ENCODE results near the gene SH2D3A.

Gene SH2D3A

DNA sequence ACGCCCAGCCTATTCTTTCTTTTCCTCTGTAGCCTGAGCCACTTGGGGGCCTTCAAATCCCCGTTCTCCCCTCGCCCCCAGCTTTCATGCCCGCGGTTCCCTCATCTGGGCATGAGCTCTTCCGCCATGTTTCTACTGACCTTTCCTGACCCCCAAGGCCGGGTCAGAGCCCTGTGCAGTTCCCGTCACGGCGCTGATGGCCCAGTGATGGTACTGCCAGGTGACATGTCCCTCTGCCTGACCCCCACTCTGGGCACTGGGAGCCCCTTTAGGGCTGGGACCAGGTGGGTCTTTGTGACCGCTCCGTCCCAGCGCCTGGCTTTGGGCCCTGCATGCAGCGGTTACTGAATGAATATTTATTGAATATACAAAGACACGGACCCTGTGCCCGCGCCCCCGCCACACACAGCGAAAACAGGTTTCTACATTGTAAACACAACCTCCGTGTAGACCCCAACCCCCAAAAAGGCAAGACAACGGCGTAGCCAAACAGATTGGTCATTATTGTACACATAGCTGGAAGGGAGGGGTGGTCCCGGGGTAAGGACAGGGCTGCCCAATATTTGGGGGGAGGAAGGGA is 37.6 kb downstream of the SH2D3A start:
- DNase-seq, result no peak
- peaks cover 6% of the 10 kb centered on the region for H3K27me3 Mint-ChIP-seq (ENCODE audit: low read depth, poor library complexity)
- TF ChIP-seq, protein P1, sequence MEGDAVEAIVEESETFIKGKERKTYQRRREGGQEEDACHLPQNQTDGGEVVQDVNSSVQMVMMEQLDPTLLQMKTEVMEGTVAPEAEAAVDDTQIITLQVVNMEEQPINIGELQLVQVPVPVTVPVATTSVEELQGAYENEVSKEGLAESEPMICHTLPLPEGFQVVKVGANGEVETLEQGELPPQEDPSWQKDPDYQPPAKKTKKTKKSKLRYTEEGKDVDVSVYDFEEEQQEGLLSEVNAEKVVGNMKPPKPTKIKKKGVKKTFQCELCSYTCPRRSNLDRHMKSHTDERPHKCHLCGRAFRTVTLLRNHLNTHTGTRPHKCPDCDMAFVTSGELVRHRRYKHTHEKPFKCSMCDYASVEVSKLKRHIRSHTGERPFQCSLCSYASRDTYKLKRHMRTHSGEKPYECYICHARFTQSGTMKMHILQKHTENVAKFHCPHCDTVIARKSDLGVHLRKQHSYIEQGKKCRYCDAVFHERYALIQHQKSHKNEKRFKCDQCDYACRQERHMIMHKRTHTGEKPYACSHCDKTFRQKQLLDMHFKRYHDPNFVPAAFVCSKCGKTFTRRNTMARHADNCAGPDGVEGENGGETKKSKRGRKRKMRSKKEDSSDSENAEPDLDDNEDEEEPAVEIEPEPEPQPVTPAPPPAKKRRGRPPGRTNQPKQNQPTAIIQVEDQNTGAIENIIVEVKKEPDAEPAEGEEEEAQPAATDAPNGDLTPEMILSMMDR (IDR thresholded peaks at IDR 0.05), result no peak
- H3K36me3 Mint-ChIP-seq (ENCODE audit: low read depth), result peaks cover 11% of the 10 kb centered on the region
- peaks cover 37% of the 10 kb centered on the region for H3K4me1 Mint-ChIP-seq
- H3K4me3 Mint-ChIP-seq, result peak overlapping the region; percentile 36
- no peak overlapping the region for H3K27ac Mint-ChIP-seq
- peaks cover 5% of the 10 kb centered on the region for H3K9me3 Mint-ChIP-seq

DNA sequence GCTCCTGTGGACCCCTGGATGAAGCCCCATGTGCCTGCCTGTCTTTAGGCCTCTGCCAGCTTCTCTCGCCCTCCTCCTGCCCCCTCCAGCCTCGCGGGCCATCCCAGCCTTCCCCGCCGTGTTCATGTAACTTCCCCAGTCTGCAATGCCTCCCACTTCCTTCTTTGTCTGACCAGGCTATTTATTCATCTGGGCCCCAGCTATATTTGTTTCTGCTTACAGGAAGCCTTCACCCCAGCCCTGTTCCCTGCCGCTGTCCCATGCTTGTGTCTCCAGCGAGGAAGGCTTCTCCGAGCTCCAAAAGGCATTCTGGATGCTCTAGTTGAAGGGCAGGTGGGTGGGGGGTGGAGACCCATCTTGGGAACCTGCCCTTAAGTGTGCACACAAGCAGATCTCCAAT is 38.9 kb downstream of the SH2D3A start:
- Mint-ChIP-seq H3K36me3 (ENCODE audit: low read depth) (peaks cover 7% of the 10 kb centered on the region), H3K9me3 (peaks cover 5% of the 10 kb centered on the region), H3K27ac (peak overlapping the region; percentile 74), H3K4me1 (peaks cover 36% of the 10 kb centered on the region), H3K4me3 (no peak overlapping the region), H3K27me3 (ENCODE audit: low read depth, poor library complexity) (peaks cover 7% of the 10 kb centered on the region)
- TF ChIP-seq, protein P1 (IDR thresholded peaks at IDR 0.05), result no peak
- DNase-seq, result no peak

DNA sequence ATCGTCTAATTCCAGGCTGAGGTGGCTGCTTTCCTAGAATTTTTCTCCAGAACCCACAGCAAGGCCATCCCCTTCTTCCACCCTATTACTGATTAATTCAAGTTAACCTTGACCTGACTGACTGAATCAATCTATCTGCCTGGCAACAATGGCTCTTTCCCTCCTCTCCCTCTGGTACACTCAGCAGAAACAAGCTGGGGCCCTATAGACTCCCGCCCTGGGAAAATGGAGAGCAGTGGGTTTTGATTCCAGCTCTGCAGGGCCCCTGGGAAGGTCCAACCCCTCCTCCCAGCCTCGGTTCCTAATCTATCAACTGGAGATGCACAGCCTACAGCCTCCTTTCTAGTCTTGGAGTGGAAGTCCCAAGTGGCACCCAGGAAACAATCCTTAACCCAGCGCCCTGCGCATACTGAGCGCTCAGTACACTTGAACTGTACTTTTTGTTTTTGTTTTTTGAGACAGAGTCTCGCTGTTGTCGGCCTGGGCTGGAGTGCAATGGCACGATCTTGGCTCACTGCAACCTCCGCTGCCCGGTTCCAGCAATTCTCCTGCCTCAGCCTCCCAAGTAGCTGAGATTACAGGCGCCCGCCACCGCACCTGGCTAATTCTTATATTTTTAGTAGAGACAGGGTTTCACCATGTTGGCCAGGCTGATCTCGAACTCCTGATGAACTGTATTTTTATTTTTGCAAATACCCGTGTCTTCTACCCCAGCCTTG is 41.6 kb downstream of the SH2D3A start:
- peak overlapping the region; percentile 52 for H3K27ac Mint-ChIP-seq
- H3K9me3 Mint-ChIP-seq, result peaks cover 5% of the 10 kb centered on the region
- peaks cover 46% of the 10 kb centered on the region for H3K4me1 Mint-ChIP-seq
- H3K36me3 Mint-ChIP-seq (ENCODE audit: low read depth), result no peaks in the 10 kb centered on the region
- TF ChIP-seq, protein P1 (IDR thresholded peaks at IDR 0.05), result no peak
- H3K27me3 Mint-ChIP-seq (ENCODE audit: low read depth, poor library complexity), result peaks cover 9% of the 10 kb centered on the region
- no peak overlapping the region for H3K4me3 Mint-ChIP-seq
- DNase-seq, result no peak

DNA sequence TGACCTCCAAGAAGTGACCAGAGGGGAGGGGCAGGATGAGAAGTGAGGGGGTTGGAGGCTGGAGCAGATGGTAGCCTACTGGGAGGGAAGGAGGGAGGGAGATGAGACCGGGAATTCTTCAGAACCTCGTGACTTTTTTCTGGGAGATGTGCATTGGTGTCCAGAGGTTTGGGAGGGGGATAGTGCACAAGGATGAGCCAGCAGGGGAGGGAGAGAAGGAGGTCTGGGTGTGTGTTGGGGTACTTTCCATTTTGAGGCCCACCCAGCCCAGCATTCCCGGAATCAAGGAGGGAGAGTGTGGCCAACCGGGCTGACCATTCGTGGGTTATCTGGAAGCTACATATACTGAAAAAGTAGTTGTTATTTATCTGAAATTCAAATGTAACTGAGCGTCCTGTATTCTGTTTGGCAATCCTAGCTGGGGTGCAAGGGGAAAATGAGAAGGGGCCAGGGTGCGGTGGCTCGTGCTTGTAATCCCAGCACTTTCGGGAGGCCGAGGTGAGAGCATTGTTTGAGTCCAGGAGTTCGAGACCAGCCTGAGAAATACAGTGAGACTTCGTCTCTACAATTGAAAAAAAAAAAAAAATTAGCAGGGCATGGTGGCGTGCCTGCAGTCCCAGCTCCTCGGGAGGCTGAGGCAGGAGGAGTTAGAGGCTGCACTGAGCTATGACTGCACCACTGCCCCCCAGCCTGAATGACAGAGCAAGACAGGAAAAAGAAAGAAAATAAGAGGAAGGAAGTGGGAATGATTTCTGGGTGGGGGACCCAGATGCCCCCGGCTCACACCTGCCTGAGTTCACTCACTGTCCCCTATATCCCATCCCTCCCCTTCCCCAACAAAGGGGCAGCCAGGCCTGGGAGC is 42.4 kb downstream of the SH2D3A start:
- Mint-ChIP-seq H3K27me3 (ENCODE audit: low read depth, poor library complexity) (peaks cover 14% of the 10 kb centered on the region), H3K36me3 (ENCODE audit: low read depth) (no peaks in the 10 kb centered on the region), H3K4me3 (no peak overlapping the region), H3K4me1 (peaks cover 42% of the 10 kb centered on the region), H3K27ac (no peak overlapping the region), H3K9me3 (peaks cover 5% of the 10 kb centered on the region)
- TF ChIP-seq, protein P1 (IDR thresholded peaks at IDR 0.05), result no peak
- no peak for DNase-seq

DNA sequence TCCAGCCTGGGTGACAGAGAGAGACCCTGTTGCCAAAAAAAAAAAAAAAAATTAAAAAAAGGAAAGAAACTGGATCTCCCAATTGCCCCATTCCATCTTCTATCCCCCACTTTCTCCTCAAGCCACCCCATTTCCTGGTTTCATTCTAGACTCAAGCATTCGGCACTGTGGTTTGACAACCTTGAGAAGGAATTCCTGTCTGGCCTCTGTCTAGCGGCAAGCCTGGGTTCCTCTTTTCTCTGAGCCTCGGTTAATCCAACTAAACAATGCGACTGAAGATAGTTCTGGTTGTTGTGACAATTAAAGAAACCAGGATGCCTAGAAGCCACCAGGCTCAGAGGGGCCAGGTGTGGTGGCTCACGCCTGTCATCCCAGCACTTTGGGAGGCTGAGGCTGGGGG is 43.5 kb downstream of the SH2D3A start:
- no peak for DNase-seq
- Mint-ChIP-seq H3K27me3 (ENCODE audit: low read depth, poor library complexity) (peaks cover 19% of the 10 kb centered on the region), H3K4me1 (peaks cover 38% of the 10 kb centered on the region), H3K4me3 (no peak overlapping the region), H3K9me3 (peaks cover 5% of the 10 kb centered on the region), H3K36me3 (ENCODE audit: low read depth) (no peaks in the 10 kb centered on the region), H3K27ac (no peak overlapping the region)
- TF ChIP-seq, protein P1 (IDR thresholded peaks at IDR 0.05), result no peak

All from nephron progenitor cell (in vitro differentiated cells).